SU-DHL-6 (cell line): Measurements from ENCODE around the gene DCTN2.

ENCODE experiments used
- H2AFZ ChIP-seq: fragments of 200-600 bp; sonication (generic); 2 replicates; pipeline ENCODE4 v1.6.1; 2014; ENCODE audit warnings: low read depth, mild to moderate bottlenecking, moderate library complexity, mixed read lengths, antibody characterized with exemption, low read length; ENCODE audit not compliant: severe bottlenecking
- H3F3A ChIP-seq: fragments of 200-600 bp; shearing (Covaris generic); 2 replicates; pipeline ENCODE4 v1.6.0; 2016; ENCODE audit warnings: antibody characterized with exemption, mild to moderate bottlenecking; ENCODE audit not compliant: insufficient read depth
- H3K27ac ChIP-seq: fragments of 200-600 bp; sonication (generic); 2 replicates; pipeline ENCODE4 v1.5.1; 2016; ENCODE audit warnings: low read depth, mild to moderate bottlenecking, low read length, moderate library complexity, mixed read lengths
- H3K27me3 ChIP-seq: fragments of 200-600 bp; sonication (generic), shearing (Covaris generic); 2 replicates; pipeline ENCODE4 v1.6.0; 2014; ENCODE audit warnings: mild to moderate bottlenecking, low read length
- H3K36me3 ChIP-seq: fragments of 200-600 bp; sonication (generic); 2 replicates; pipeline ENCODE4 v1.6.1; 2014; ENCODE audit warnings: mild to moderate bottlenecking, low read length, mixed read lengths
- H3K4me2 ChIP-seq: fragments of 300-600, 200-600 bp; shearing (Covaris generic), sonication (generic); 2 replicates; pipeline ENCODE4 v1.6.0; 2014; ENCODE audit warnings: low read length, low read depth, mild to moderate bottlenecking; ENCODE audit not compliant: poor library complexity, severe bottlenecking
- H3K4me3 ChIP-seq: fragments of 200-600 bp; sonication (generic); 2 replicates; pipeline ENCODE4 v1.5.1; 2014; ENCODE audit warnings: antibody characterized with exemption, low read length, mild to moderate bottlenecking, mixed read lengths; ENCODE audit not compliant: insufficient read depth, poor library complexity, severe bottlenecking
- H3K79me2 ChIP-seq: fragments of 200-600 bp; sonication (generic); 2 replicates; pipeline ENCODE4 v1.6.1; 2014; ENCODE audit warnings: mild to moderate bottlenecking, low read length, moderate library complexity; ENCODE audit not compliant: insufficient read depth
- H3K9ac ChIP-seq: fragments of 200-600 bp; sonication (generic); 2 replicates; pipeline ENCODE4 v1.7.0; 2014; ENCODE audit warnings: mild to moderate bottlenecking, low read length
- H3K9me2 ChIP-seq: fragments of 200-600 bp; sonication (generic); replicated peaks from 2 replicates; pipeline ENCODE4 v1.6.1; 2014; ENCODE audit warnings: low read length; ENCODE audit not compliant: insufficient read depth
- H3K9me3 ChIP-seq: fragments of 200-600 bp; sonication (generic); 2 replicates; pipeline ENCODE4 v1.6.1; 2014; ENCODE audit warnings: low read length, mixed read lengths; ENCODE audit not compliant: insufficient read depth
- H4K20me1 ChIP-seq: fragments of 200-600 bp; sonication (generic); 2 replicates; pipeline ENCODE4 v1.6.1; 2014; ENCODE audit warnings: low read depth, mild to moderate bottlenecking, antibody characterized with exemption, low read length, moderate library complexity, mixed read lengths
- EZH2phosphoT487 ChIP-seq: fragments of 200-600 bp; sonication (generic), shearing (Covaris generic); conservative IDR thresholded peaks from 2 replicates; pipeline ENCODE4 v1.6.1; 2018; ENCODE audit warnings: mild to moderate bottlenecking, antibody characterized with exemption, low read length, moderate library complexity, mixed read lengths
- TF ChIP-seq, protein P1 (sequence below): fragments of 200-600 bp; sonication (generic); IDR thresholded peaks from one replicate; pipeline ENCODE4 v1.5.1; 2017; ENCODE audit warnings: antibody characterized with exemption, mild to moderate bottlenecking, low read length, moderate library complexity; ENCODE audit not compliant: insufficient read depth, poor library complexity, severe bottlenecking

DCTN2 gene

DNA sequence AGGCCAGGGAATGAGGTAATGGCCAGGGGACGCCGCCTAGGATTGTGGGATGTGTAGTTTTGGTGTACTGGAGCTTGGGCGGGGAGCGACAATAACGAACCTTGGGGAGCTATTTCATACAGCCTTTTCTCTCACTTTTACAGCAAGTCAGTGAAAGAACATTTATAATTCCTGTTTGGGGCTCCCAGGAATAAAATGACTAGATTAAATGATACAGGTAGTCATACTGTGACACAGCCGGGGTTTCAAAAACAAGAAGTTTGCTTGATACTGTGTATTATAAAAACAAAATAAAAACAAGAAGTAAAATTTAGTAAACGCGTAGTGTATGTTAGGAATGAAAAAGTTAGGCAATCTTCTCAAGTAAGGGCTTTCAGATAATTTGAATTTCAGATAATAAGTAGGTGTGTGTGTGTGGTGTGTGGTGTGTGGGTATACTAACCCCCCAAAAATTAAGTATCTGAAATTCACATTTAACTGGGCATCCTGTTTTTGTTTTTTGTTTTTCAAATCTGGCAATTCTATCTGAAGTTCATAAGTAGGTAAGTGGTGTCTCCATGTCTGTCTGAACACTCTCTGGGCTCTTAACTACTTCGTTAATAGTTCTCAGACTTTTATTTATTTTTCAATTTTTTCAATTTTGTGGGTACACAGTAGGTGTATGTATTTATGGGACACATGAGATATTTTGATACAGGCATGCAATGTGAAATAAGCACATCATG, 458 bp upstream of the DCTN2 start:
- Histone ChIP-seq H3K9ac (peak overlapping the region; percentile 95), H3K36me3 (no peaks in the 10 kb centered on the region), H3K4me2 (peak overlapping the region; percentile 83), H3K27ac (no peak overlapping the region), H3K79me2 (peaks cover 24% of the 10 kb centered on the region; the same call in 1 of the 2 replicates), H3K9me2 (no peaks in the 10 kb centered on the region), H3K27me3 (no peaks in the 10 kb centered on the region), H2AFZ (peak overlapping the region; percentile 85), H4K20me1 (no peaks in the 10 kb centered on the region), H3K9me3 (no peaks in the 10 kb centered on the region), H3K4me3 (peak overlapping the region; percentile 50), H3F3A (no peaks in the 10 kb centered on the region)
- TF ChIP-seq, protein P1, sequence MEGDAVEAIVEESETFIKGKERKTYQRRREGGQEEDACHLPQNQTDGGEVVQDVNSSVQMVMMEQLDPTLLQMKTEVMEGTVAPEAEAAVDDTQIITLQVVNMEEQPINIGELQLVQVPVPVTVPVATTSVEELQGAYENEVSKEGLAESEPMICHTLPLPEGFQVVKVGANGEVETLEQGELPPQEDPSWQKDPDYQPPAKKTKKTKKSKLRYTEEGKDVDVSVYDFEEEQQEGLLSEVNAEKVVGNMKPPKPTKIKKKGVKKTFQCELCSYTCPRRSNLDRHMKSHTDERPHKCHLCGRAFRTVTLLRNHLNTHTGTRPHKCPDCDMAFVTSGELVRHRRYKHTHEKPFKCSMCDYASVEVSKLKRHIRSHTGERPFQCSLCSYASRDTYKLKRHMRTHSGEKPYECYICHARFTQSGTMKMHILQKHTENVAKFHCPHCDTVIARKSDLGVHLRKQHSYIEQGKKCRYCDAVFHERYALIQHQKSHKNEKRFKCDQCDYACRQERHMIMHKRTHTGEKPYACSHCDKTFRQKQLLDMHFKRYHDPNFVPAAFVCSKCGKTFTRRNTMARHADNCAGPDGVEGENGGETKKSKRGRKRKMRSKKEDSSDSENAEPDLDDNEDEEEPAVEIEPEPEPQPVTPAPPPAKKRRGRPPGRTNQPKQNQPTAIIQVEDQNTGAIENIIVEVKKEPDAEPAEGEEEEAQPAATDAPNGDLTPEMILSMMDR: no peak
- no peak for TF ChIP-seq EZH2phosphoT487

DNA sequence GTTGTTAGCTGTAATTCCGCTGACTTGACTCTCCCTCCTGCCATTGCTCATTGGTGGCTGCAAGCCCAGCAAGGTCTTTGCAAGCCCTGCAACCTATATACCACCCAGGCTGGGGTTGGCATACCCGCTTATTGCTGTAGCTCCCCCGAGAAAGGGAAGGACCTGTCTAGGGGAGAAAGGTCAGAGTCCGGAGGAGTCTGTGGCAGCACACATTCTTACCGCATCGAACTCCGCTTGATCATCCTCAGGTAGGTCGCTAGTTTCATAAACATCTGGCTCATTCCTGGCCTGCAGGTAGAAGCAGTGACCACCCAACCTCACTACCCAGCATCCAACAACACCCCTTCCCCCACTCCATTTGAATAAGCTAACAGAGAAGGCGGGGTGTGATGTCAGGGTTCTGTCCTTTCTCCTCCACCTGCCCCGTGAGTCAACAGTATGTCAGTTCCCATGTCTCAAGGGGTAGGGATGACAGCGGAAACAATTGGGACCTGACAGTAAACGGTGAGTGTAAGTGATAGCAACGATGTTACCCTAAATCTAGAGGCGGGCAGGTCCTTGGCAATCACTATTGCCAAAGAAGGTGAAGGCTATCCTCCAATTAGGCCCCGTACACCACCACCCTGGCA, 1.1 kb downstream of the DCTN2 start:
- H4K20me1 ChIP-seq: no peaks in the 10 kb centered on the region
- no peaks in the 10 kb centered on the region for H3K9me2 ChIP-seq
- H3K27me3 ChIP-seq: no peaks in the 10 kb centered on the region
- peak overlapping the region; percentile 62 for H3K4me2 ChIP-seq
- no peaks in the 10 kb centered on the region for H3F3A ChIP-seq
- no peak overlapping the region for H2AFZ ChIP-seq
- H3K9me3 ChIP-seq: no peaks in the 10 kb centered on the region
- peaks cover 24% of the 10 kb centered on the region; the same call in 1 of the 2 replicates for H3K79me2 ChIP-seq
- peak overlapping the region; percentile 95 for H3K9ac ChIP-seq
- H3K27ac ChIP-seq: no peak overlapping the region
- peak overlapping the region; percentile 87 for H3K4me3 ChIP-seq
- TF ChIP-seq, protein P1: no peak
- TF ChIP-seq EZH2phosphoT487: no peak
- no peaks in the 10 kb centered on the region for H3K36me3 ChIP-seq

DNA sequence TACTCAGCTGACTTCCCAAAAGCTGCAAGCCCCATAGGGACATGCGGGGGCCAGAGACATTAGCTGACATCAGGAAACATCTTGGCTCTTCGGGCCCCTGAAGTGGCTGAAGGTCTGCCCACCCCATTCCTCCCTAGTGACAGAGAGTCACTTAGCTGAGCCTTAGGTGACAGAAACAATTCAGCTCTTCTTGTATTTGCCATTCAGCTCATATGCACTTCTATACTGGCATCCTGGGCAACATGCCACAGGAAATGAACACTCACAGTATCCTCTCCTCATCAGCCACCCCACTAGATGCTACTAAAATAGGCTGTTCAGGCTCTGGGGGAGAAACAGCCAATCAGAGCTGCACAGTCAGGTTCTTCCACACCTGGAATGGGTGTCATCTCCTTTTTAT, 3.4 kb downstream of the DCTN2 start:
- Histone ChIP-seq H3K36me3 (no peaks in the 10 kb centered on the region), H3K9me3 (no peaks in the 10 kb centered on the region), H4K20me1 (no peaks in the 10 kb centered on the region), H3K27me3 (no peaks in the 10 kb centered on the region), H3F3A (no peaks in the 10 kb centered on the region), H3K27ac (no peak overlapping the region), H3K4me3 (no peak overlapping the region), H3K9ac (no peak overlapping the region), H2AFZ (no peak overlapping the region), H3K9me2 (no peaks in the 10 kb centered on the region), H3K79me2 (peaks cover 24% of the 10 kb centered on the region; the same call in 1 of the 2 replicates), H3K4me2 (no peak overlapping the region)
- TF ChIP-seq EZH2phosphoT487: no peak
- TF ChIP-seq, protein P1: no peak
